HUDEP-2 (cell line): ENCODE data around the gene SYT3.

Experiments used
- DNase-seq, 76 experiments: peaks; one replicate each; lab custom pipeline; 2025; ENCODE audit not compliant: unreplicated experiment in 76 of 76; lab: John Stamatoyannopoulos, UW

SYT3 gene, protein sequence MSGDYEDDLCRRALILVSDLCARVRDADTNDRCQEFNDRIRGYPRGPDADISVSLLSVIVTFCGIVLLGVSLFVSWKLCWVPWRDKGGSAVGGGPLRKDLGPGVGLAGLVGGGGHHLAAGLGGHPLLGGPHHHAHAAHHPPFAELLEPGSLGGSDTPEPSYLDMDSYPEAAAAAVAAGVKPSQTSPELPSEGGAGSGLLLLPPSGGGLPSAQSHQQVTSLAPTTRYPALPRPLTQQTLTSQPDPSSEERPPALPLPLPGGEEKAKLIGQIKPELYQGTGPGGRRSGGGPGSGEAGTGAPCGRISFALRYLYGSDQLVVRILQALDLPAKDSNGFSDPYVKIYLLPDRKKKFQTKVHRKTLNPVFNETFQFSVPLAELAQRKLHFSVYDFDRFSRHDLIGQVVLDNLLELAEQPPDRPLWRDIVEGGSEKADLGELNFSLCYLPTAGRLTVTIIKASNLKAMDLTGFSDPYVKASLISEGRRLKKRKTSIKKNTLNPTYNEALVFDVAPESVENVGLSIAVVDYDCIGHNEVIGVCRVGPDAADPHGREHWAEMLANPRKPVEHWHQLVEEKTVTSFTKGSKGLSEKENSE

DNA sequence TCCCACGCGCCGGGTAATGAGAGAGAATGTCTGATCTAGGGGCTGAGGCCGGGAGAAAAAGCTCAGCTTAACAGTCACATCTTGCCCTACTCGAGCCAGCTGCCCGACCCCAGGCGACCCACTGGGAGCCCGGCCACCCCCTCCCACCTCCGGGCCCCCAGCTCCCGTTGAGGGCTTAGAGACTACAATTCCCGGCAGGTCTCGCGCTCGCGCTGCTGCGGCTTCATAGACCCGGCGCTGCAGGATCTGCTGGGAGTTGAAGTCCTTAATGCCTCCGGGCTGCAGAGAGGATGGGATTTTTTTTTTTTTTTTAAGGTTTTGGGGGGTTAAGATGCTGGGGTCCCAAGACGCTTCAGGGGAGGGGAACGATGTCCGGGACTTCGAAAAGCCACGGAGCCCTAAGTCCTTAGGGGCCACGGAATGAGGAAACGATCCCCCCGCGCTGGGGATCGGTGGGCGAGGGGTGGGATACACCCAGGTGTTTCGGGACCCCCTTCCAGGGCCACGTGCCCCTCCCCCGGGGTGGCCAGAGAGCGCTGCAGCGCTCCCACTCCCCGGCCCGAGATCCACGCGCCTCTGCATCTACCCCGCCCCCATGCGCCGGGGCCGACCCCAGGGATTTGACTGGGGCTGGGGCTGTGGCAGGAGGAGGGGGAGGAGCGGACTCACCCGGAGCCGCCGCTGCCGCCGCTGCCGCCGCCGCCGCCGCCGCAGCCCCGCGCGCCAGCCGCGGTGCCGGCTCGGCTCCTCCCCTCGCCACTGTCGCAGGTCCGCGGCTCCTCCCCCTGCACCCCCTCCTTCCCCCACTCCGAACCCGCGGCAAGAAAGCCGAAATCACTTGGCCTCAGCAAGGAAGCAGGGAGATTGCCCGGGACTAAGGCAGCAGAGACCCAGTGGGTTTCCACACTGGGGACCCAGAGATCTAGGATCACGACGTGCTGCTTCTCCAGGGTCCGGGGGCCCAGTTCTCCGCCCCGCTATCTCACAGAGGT lies at the start of gene SYT3:
Gene SYT3, minus strand, starts transcription at position 761 of the 992 bp plus-strand sequence. CDS start 2,470 bp downstream, outside the sequence.
- DNase-seq: peak in 36 of 76 experiments; percentile 10 to 66 (median 24)

DNA sequence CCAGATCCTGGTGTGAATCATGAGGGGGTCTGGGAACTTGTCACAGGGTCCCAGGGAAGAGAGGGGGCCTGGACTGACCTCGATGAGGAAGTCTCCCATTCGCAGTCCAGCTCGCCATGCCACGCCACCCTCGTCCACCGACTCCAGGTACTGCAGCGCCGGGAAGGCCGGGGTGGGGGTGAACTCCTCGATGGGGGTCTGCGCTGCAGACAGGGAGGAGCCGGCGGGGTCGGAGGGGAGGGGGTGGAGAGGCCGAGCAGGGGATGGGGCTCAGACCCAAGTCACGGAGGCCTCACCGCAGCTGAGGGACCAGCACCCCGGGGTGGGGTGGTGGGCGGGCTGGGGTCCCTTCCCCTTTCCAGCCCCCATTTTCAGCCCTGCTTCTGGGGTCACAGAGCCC lies 49.1 kb upstream of the SYT3 start:
- no peak for DNase-seq

DNA sequence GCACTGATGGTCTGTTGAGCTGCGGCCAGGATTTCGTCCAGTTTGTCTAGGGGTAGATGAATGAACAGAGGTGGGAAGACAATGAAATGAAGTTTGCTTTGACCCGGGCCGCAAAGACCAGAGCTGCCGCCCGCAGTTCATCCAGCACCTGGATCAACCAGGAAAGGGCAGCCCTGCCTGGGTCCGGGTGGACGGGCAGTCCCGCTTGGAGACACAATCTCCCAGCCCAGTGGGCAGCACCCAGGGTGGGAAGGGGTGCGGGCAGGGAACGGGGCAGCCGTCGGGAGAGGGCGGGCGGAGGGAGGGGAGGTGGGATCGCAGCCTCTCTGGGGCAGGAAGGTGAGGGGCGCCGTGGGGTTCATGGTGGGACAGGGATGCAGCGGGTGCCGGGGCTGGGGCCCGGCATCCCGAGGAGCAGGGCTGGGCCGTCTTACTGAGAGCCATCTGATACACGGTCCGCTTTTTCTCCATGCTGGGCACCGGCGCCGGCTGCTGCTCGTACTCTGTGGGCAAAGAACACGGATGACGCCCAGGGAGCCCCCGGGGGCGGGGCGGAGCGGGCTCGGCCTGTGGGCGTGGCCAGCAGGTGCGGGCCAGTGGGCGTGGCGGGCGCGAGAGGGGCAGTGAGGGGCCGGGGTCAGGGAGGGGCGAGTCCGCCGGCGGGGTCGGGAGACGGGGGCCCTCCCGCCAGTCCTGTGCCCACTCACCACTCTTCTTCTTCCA lies 46.8 kb upstream of the SYT3 start:
- no peak for DNase-seq

DNA sequence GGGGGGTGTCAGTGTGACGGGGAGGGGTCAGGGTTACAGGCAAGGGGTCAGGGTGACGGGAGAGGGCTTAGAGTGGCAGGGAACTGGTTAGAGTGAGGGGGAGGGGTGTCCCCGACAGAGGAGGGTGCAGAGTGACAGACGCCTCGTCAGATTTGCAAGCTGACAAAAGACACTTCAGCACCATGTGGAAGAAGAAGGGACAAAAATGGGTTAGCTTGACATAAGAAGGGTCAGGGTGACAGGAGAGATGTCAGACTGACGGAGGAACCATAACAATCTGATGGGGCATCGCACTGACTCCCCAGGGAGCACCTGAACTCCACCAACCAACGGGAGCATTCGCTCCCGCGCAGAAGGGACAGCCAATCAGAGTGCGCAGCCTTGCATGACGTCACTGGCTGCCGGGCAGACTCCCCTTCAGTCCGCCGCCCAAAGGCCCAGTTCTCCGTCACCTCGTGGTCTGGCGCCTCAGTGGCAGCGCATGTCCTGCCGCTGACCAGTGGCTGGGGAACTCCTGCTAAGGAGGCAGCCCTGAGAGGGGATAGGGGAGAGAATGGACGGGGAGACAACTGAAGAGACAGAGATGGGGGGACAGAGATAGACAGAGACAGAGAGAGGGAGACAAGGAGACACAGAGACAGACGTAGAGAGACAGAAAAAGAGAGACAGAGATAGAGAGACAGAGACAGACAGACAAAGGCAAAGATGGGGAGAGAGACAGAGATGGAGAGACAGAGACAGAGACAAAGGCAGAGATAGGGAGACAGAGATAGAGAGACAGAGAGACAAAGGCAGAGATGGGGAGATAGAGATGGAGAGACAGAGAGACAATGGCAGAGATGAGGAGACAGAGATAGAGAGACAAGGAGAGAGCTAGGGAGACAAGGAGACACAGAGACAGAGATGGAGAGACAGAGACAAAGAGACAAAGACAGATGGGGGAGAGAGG lies 39.8 kb upstream of the SYT3 start:
- DNase-seq: peak in 75 of 76 experiments; percentile 24 to 91 (median 77)

DNA sequence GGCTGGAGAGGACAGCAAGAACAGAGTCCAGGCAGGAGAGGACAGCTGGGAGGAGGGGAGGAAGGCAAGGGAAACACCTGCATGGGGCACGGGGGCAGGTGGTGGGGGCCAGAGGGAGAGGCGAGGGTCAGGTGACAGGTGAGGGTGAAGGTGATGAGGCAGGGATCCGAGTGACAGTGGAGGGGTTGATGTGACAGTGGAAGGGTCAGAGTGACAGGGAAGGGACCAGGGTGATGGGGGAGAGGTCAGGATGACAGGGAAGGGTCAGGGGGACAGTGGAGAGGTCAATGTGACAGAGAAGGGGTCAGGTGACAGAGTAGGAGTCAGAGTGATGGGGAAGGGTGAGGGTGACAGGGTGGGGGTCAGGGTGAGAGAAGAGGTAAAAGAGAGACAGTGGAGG lies 38.6 kb upstream of the SYT3 start:
- no peak for DNase-seq

DNA sequence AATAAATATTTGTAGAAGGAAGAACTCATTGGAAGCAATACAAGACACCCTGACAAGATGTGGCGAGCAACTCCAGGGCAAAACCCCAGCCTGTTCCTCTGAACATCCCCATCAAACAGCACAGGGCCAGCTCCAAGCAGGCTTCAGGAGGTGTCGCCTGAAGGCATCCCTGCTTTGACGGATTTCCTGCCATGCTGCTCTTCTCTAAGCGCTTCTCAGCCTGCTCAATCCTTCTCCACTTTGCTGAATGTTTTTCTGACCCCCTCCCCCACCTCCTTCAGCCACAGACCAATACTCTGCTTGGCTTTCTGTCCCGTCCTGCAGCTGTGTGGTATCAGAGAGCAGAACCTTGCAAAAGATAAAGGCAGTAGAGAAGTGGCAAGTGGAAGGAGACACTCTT lies 38.0 kb upstream of the SYT3 start:
- peak in 1 of 76 experiments; percentile 21 for DNase-seq

DNA sequence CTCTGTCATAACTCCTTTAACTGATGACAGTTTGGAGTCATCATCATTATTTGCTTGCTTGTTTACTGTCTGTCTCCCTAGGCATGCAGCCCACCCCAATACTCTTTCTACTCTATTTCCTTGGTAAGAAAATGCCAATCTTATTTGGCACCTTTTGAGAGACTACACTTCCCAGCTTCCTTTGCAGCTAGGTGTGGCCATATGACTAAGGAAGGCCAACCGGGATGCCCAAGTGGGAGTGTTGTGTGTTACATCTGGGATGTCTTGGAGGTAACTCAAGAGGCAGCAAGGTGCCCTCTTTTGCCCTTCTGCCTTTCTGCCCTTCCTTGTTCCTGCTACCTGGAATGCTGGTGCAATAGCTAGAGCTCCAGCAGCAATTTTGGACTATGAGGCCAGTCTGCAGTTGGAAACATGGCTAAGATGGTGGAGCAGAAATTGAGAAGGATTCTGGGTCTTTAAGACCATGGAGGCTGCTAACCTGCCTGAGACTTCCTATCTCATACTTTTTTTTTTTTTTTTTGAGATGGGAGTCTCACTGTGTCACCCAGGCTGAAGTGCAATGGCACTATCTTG lies 37.0 kb upstream of the SYT3 start:
- DNase-seq: no peak

DNA sequence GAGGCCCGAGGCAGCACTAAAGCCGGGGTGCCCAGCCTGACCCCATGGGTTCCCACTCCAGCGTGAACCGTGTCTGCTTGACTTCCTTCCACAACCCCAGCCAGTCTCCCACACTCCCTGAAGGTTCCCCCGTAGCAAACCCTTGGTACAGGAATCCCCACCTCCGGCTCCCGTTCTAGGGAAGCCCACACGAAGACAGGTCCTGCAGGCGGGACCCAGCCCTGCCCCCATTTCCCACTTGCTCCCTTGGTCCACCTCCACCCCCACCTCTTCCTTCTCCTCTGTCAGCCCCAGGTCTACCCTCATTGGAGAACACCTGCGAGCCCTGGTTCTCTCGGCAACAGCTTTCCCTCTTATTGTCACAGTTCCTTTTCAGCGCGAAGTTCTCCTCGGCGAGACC lies 33.4 kb upstream of the SYT3 start:
- DNase-seq: no peak

DNA sequence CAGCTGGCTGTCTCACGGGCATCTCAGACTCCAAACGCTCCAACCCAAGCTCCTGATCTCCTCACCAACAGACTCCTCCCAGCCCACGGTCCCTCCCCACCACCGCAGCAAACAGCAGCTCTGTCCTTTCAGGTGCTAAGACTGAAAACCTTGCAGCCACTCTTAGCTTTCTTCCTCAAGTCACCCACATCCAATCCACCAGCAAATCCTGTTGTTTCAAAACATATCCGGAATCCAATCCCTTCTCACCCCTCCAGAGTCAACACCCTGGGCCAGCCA lies 30.4 kb upstream of the SYT3 start:
- no peak for DNase-seq

DNA sequence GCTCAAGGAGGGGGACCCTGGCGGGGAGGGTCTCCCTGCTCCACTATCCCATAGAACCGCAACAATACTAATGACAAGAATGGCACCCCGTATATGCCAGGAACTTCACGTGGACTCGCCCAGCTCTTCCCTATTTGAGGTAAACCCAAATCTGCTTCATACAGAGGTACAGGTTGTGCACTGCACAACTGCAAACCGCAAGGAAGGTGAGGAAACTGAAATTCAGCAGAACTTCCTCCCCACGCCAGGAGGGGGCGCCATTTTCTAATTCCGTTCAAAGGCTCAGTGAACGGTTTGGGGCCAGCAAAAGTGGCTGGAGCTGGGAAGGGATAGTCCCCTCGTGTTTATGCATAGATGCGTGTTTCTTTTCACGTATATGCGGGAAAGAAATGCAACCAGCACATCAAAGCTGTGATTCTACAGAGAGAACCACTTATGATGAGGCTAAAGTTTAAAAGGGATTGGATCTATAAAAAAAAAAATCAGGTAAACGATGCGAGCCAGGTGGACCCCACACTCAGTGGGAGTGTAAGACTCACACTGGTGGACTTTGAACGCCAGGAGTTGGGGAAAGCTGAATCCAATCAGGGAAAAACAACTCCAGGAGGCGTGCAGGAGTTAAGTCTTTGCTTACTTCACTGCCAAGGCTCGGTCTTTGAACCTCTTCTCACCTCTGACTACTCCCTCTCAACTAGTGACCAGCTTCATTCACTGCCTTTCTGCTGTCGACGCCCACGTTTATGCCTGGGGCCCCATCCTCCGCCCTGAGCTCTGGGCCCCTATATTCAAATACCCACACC lies 29.8 kb upstream of the SYT3 start:
- DNase-seq: peak in 42 of 76 experiments; percentile 4 to 57 (median 33)

DNA sequence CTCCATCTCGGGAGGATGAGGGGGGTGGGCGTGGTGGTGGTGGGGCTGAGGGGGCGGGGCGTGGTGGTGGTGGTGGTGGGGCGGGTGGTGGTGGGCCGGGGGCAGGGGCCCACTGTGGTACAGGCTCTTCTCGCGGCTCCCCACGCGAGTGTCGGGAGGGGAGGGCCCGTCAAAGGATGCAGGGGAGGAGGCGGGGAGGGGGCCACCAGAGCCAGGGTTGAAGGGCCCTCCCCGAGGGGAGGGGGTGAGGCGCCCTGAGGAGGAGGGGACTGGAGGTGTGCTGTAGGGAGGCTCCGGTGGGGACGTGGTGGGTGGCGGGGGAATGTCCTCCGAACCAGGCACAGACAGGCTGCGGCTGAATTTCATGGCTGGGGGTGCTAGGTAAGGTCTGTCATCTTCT lies 29.2 kb upstream of the SYT3 start:
- DNase-seq: no peak

DNA sequence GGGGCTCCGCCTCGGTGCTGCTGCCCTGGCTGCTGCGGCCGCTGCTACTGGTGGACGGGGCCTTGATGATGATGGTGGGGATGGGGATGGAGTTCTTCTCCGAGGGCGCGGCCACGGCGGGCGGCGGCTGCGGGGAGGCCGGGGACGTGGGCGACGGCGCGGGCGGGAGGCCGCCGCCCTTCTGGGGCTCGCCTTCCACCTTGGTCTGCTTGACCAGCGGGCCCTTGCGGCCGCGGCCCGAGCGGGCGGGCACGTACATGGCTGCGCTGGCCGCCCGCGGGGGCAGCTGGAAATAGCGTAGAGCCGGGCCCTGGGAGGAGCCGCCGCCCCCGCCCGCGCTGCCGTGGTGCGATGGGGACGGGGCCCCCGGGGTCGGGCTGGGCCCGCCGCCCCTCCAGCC lies 28.7 kb upstream of the SYT3 start:
- DNase-seq: no peak

DNA sequence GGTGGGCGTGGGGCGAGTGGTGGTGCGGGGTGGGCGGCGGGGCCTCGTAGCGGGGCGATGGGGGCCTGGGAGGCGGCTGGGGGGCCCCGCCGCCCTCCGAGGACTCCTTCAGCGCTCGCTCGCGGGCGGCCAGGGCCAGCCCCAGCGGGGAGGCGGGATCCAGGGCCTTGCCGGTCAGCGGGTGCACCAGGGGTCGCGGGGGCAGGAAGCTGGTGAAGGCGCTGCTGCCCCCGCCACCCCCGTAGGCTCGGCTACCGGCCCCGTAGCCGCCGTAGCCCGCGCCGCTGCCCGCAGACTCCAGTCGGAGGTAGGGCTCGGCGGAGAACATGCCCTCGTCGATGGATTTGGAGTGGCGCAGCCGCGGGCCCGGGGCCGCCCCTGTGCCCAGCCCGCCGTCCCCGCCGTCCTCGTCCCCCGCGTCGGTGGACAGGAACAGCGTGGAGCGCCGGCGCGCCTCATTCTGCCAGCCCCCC lies 28.1 kb upstream of the SYT3 start:
- DNase-seq: no peak

DNA sequence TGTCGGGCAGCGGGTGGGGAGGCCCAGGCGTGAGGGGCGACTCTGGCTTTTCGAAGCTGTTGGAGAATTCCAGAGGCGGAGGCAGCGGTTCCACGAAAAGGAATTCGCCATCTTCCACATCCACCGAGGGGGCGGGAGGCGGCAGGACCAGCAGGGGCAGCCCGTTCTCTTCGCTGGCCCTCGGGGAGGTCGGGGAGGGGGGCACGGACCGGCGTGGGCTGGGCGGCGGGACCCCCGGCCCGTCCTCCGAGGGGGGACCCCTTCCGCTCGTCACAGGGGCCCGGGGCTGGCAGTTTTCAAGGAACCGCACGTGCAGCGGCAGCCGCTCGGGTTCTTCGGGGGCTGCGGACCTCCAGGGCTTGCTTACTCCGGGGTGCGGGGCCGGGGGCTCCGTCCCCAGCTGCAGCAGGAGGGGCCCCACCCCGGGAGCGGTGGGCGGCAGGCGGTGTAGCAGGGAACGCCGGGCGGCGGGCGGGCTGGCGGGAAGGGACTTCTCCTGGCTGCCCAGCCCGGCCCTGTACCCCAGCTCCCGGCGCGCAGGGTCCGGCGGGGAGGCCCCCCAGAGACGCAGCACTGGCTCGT lies 27.6 kb upstream of the SYT3 start:
- no peak for DNase-seq

DNA sequence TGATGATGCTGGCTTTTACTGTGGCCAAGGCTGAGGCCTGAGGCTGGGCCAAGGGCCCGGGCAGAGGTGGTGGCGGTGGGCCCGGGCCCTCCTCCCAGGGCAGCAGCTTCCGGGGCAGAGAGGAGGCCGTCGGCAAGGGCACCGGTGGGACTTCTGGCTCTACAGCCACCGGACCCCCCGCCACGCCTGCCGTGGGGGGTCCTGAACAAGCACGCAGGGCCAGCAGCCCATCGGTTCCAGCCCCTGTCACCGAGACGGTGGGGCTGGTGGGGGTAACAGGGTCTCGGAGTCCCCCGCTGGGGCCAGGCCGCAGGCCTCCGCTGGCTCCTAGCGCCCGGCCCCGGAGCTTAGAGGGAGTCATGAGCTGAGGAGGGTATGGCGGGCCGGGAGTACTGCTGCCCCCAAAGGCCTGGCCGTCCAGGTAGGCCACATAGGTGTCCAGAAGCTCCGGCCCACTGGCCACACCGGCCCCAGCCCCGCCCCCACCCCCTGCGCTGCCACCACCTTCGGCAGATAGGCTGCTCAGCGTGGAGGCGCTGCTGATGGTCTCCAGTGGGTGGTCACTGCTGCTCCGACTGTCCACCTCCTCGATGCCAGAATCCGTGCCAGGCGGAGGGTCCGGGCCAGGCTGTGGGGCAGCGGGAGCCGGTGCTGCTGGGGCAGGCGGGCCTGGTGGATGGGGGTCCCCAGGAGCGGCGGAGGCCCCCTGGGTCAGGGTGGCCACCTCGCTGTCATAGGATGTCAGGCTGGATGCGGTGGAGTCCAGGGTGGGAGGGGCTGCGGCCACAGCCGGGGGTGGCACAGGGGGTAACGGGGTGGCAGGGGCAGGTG lies 26.9 kb upstream of the SYT3 start:
- DNase-seq: no peak

DNA sequence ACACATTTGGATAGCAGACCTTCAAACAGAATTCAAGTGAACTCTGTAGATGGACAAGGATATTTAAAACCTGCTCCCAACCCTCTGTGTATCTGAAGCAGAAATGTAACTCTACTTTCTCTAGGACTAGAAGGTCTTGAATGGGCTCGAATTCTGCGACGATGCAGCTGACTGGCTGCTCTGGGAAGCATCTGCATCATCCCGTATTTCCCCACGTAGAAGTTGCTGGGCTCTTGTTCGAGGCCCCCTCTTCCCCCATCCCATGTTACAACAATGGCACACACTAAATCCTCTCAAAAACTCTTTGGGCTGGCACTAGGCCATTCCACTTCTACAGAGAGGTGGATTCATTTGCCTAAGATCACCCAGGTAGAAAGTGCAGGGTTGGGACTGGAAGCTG lies 24.5 kb upstream of the SYT3 start:
- no peak for DNase-seq

DNA sequence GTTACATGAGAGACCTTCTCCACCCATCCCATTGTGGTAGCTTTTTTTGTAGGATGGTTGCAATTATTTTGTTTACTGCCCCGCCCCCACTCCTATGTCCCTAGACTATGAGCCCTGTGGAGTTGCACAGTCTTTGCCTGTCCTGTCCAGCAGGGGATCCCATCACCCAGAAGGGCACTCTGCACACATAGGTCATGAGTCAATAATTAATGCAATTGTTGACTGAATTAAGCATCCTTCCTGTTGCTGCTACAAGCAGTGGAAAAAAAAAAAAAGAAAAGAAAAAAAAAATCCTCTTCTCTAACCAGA lies 23.8 kb upstream of the SYT3 start:
- DNase-seq: peak in 17 of 76 experiments; percentile 9 to 45 (median 18)
